Smooth muscle cell (in vitro differentiated cells): ENCODE measurements around the gene ZNF438. TPM values are rescaled to one million over a fixed set of nuclear protein-coding genes. Genes with fewer than 3 reads are reported as not detected.

Experiments
- DNase-seq: peaks from one replicate; lab custom pipeline; 2025; ENCODE audit not compliant: unreplicated experiment; lab: John Stamatoyannopoulos, UW
- H2AFZ ChIP-seq: fragments of 200-600 bp; sonication (generic); 2 replicates; pipeline ENCODE4 v1.6.0; 2016; ENCODE audit warnings: antibody characterized with exemption, low read depth, mild to moderate bottlenecking
- H3F3A ChIP-seq: fragments of 200-600 bp; sonication (generic); 2 replicates; pipeline ENCODE4 v1.6.0; 2017; ENCODE audit warnings: antibody characterized with exemption, low read depth
- H3K27ac ChIP-seq: fragments of 200-600 bp; sonication (generic); 2 replicates; pipeline ENCODE4 v1.5.1; 2016; ENCODE audit warnings: low read depth, mild to moderate bottlenecking
- H3K27me3 ChIP-seq: fragments of 200-600 bp; sonication (generic); 2 replicates; pipeline ENCODE4 v1.6.1; 2016; ENCODE audit warnings: low read depth, mild to moderate bottlenecking
- H3K36me3 ChIP-seq: fragments of 200-600 bp; sonication (generic); 2 replicates; pipeline ENCODE4 v1.5.1; 2016; ENCODE audit warnings: low read depth
- H3K4me1 ChIP-seq: fragments of 200-600 bp; sonication (generic); 2 replicates; pipeline ENCODE4 v1.5.1; 2016; ENCODE audit warnings: low read depth
- H3K4me2 ChIP-seq: fragments of 200-600 bp; sonication (generic); 2 replicates; pipeline ENCODE4 v1.6.0; 2016; ENCODE audit warnings: mild to moderate bottlenecking
- H3K4me3 ChIP-seq: fragments of 200-600 bp; sonication (generic); 2 replicates; pipeline ENCODE4 v1.5.1; 2016; ENCODE audit warnings: mild to moderate bottlenecking
- H3K79me2 ChIP-seq: fragments of 200-600 bp; sonication (generic); 2 replicates; pipeline ENCODE4 v1.6.0; 2016; ENCODE audit warnings: low read depth, mild to moderate bottlenecking
- H3K9ac ChIP-seq: fragments of 200-600 bp; sonication (generic); 2 replicates; pipeline ENCODE4 v1.6.0; 2016; ENCODE audit warnings: low read depth
- H3K9me3 ChIP-seq: fragments of 200-600 bp; sonication (generic); replicated peaks from 2 replicates; pipeline ENCODE4 v1.5.1; 2016; ENCODE audit warnings: low read depth
- H4K20me1 ChIP-seq: fragments of 200-600 bp; sonication (generic); 2 replicates; pipeline ENCODE4 v1.6.0; 2016; ENCODE audit warnings: low read depth
- WGBS: methylation state at CpG from one replicate; pipeline ENCODE4 v1.1.7; 2016; ENCODE audit warnings: low lambda C conversion rate; 5-methylcytosine and 5-hydroxymethylcytosine counted together
- polyA plus RNA-seq: library from polyadenylated mRNA; unstranded; fragments of >200 nt; fragmentation: Nextera tagmentation; extraction: Ambion mirVana; gene quantifications from 2 replicates; pipeline ENCODE4 v1.2.1, GENCODE V29; 2016
- total RNA-seq: library from RNA; depleted of rRNA; stranded (reverse); fragments of >200 nt; gene quantifications from 2 replicates; pipeline ENCODE4 v1.2.3, GENCODE V29; 2014
- TF ChIP-seq, protein P1 (sequence below): fragments of 200-600 bp; sonication (generic); IDR thresholded peaks from 2 replicates; pipeline ENCODE4 v1.5.1; 2017; ENCODE audit warnings: borderline replicate concordance, mild to moderate bottlenecking, antibody characterized with exemption; ENCODE audit not compliant: insufficient read depth, poor library complexity, severe bottlenecking

ZNF438 gene
- total and polyA plus RNA-seq, 2 experiments from 2014 or later, result 2.8 to 3.4 TPM

DNA sequence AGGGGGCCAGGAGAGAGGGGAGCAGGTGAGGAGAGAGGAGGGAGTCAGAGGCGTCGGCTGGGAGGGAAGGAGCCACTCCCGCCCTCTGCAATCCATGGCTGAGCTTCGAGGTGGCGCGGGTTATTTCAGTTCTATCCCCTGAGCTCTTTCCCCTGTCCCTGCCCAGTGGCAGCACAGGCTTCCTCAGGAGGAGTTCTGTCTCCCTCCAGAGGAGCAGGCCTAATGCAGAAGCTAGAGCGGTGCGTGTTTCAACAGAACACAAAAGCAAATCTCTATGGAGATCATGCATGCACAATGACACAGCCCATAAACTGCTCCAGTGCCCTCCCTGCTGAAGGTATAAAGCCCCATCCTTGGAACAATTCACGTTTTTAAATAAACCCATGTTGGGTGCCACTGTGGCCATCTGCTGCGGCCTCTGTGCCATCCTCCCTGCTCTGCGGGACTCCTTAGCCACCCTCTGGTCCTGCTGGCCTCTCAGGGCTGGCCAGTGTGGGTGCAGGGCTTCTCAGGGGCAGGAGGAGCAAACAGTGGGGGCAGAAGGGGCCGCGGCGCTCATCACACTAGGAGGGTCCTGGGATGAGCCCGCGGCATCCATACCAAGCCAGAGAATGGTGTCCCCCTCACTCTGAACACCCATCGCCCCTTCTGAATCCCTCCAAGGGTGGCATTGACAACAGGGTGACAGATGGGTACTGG lies 209.5 kb downstream of the ZNF438 start:
- Histone ChIP-seq H3K4me1 (peaks cover 4% of the 10 kb centered on the region), H3K4me2 (peak overlapping the region; percentile 77), H3K9me3 (no peaks in the 10 kb centered on the region), H3K27me3 (no peaks in the 10 kb centered on the region), H3K4me3 (no peak overlapping the region), H4K20me1 (no peaks in the 10 kb centered on the region), H3F3A (peaks cover 28% of the 10 kb centered on the region), H3K9ac (no peak overlapping the region), H3K27ac (no peak overlapping the region), H3K79me2 (no peaks in the 10 kb centered on the region), H2AFZ (no peak overlapping the region), H3K36me3 (no peaks in the 10 kb centered on the region)
- TF ChIP-seq, protein P1, sequence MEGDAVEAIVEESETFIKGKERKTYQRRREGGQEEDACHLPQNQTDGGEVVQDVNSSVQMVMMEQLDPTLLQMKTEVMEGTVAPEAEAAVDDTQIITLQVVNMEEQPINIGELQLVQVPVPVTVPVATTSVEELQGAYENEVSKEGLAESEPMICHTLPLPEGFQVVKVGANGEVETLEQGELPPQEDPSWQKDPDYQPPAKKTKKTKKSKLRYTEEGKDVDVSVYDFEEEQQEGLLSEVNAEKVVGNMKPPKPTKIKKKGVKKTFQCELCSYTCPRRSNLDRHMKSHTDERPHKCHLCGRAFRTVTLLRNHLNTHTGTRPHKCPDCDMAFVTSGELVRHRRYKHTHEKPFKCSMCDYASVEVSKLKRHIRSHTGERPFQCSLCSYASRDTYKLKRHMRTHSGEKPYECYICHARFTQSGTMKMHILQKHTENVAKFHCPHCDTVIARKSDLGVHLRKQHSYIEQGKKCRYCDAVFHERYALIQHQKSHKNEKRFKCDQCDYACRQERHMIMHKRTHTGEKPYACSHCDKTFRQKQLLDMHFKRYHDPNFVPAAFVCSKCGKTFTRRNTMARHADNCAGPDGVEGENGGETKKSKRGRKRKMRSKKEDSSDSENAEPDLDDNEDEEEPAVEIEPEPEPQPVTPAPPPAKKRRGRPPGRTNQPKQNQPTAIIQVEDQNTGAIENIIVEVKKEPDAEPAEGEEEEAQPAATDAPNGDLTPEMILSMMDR, result no peak
- WGBS, result 91% methylated on average over 16 of the region's 17 CpGs
- no peak for DNase-seq

DNA sequence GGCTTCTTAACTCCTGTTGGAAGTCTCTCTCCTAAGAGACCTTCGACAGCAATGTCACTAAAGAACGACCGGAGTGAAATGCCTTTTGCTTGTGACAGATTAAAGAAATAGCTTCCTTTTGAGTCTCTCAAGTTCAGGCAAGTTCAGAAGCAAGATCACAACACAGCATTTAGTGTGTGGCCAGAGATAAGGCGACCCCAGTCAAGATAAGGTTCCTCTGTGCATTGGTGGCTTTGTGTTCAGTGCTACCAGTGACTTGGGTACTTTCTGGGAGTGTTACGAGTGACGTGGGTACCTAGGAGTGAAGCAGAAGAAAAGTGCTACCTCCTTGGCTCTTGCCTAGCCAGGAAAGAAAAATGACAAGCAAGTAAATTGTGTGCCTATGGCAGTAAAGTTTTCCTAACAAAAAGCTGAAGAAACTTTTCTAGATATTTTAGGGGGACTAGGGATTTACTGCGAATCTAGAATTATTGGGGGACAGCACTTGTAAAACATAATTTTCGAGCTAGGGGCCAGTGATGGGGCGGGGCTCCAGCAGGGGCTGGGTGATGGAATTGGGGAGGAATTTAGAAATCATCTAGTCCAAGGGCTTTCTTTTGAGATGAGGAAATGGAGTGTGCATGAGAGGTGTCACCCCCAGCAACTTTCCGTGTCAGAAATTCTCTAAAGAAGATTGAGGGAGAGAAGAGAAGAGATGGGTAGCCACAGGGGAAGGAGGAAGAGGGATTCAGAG lies 210.2 kb downstream of the ZNF438 start:
- Histone ChIP-seq H3K79me2 (no peaks in the 10 kb centered on the region), H3K9ac (peak overlapping the region; percentile 22), H3K4me2 (peak overlapping the region; percentile 77), H3K36me3 (no peaks in the 10 kb centered on the region), H3K27me3 (no peaks in the 10 kb centered on the region), H3K9me3 (no peaks in the 10 kb centered on the region), H3K4me1 (peaks cover 4% of the 10 kb centered on the region), H3K4me3 (no peak overlapping the region), H4K20me1 (no peaks in the 10 kb centered on the region), H3K27ac (peak overlapping the region; percentile 74), H3F3A (peaks cover 28% of the 10 kb centered on the region), H2AFZ (no peak overlapping the region)
- WGBS, result 49% methylated on average over 10 of the region's 10 CpGs
- no peak for DNase-seq
- TF ChIP-seq, protein P1, result no peak

DNA sequence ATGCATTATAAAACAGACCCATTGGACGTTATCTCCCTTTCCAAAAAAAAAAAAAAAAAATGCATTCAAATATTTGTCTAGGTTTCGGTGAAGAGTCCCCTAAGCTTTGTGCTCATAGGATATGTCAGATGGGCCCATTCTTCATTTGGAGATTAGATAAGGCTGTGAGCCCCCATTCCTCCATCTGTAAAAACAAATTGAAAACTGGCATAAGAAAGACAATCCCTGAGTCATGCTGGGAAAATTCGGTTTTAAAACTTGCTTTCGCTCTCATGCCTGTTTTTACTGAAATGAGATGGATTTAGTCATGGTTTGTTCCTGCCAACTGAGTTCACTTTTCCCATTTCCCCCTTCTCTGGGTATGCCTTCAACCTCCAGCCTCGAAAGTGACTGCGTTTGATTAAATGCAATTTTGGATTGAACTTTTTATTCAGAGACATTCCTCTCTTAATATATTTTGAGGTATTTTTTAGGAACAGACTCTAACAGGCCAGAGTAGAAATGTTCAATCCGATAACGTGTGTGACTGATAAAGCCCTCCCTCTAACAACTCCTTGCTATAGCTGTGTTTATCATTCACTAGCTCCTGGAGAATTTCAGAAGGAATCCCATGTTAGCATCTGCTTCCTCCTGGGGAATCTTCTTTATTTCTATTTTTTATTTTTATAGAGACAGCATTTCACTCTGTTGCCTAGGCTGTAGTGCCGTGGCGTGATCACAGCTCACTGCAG lies 211.2 kb downstream of the ZNF438 start:
- Histone ChIP-seq H3K27ac (peak overlapping the region; percentile 74), H3K79me2 (no peaks in the 10 kb centered on the region), H3K9ac (peak overlapping the region; percentile 18), H4K20me1 (no peaks in the 10 kb centered on the region), H3F3A (peaks cover 28% of the 10 kb centered on the region), H3K27me3 (no peaks in the 10 kb centered on the region), H2AFZ (no peak overlapping the region), H3K36me3 (no peaks in the 10 kb centered on the region), H3K4me3 (peak overlapping the region; percentile 17), H3K9me3 (no peaks in the 10 kb centered on the region), H3K4me1 (peaks cover 4% of the 10 kb centered on the region), H3K4me2 (peak overlapping the region; percentile 77)
- TF ChIP-seq, protein P1, result no peak
- WGBS, result 28% methylated on average over 10 of the region's 10 CpGs
- DNase-seq, result no peak
